BJ (cell line): ENCODE results near the gene MTOR. TPM values are rescaled to one million over a fixed set of nuclear protein-coding genes. Genes with fewer than 3 reads are reported as not detected.

Source experiments
- CTCF ChIA-PET: fragments of 350-600 bp; formaldehyde crosslinking; extraction: SDS; loops from one replicate; lab custom pipeline; 2021; ENCODE audit warnings: antibody characterized with exemption, inconsistent platforms; lab: Yijun Ruan, JAX
- POLR2A ChIA-PET: fragments of 300-600 bp; sonication (Branson Sonifier 250); formaldehyde crosslinking; extraction: SDS; loops from one replicate; lab custom pipeline; 2021; ENCODE audit warnings: antibody characterized with exemption; lab: Charles Lee
- DNase-seq: peaks from one replicate; pipeline ENCODE4 v3.0.0-alpha.2; 2011; ENCODE audit warnings: low read depth
- H3K27me3 ChIP-seq: 2 replicates; pipeline ENCODE4 v1.6.0; 2011; ENCODE audit warnings: low read length; ENCODE audit not compliant: control insufficient read depth, insufficient read depth
- H3K36me3 ChIP-seq: 2 replicates; pipeline ENCODE4 v1.5.1; 2011; ENCODE audit warnings: low read length; ENCODE audit not compliant: control insufficient read depth, insufficient read depth
- H3K4me3 ChIP-seq: 2 replicates; pipeline ENCODE4 v1.5.1; 2011; ENCODE audit warnings: low read depth, mild to moderate bottlenecking, control low read depth, low read length
- CTCF ChIP-seq: IDR thresholded peaks from 2 replicates; pipeline ENCODE4 v1.5.1; 2011; ENCODE audit warnings: low read depth, mild to moderate bottlenecking, control low read depth, inconsistent platforms, low read length, moderate library complexity; ENCODE audit not compliant: insufficient read depth
- polyA plus RNA-seq: library from polyadenylated mRNA; depleted of rRNA; stranded (reverse); fragments of >200 nt; gene quantifications from 2 replicates; pipeline ENCODE4 v1.2.3, GENCODE V29; 2011

The MTOR gene
- polyA plus RNA-seq, 1 experiment, result 31.6 TPM

GRCh38 chr1:11144570-11145256 lies 117.6 kb downstream of the MTOR start:
- no peaks in the 10 kb centered on the region for H3K27me3 ChIP-seq
- H3K4me3 ChIP-seq, result no peak overlapping the region
- POLR2A ChIA-PET, result no interaction called here
- H3K36me3 ChIP-seq, result peaks cover 7% of the 10 kb centered on the region
- no peak for DNase-seq
- TF ChIP-seq CTCF, result no peak
- CTCF ChIA-PET, result interaction anchor here (0.7 kb wide), 1 partner anchor 23 kb away, joined by 3 read pairs; no protein-coding TSS in a partner anchor

- DNase-seq, result no peak
- CTCF ChIA-PET, result interaction anchor here (0.7 kb wide), 1 partner anchor 22 kb away, joined by 3 read pairs; no protein-coding TSS in a partner anchor
- TF ChIP-seq CTCF, result no peak
- Histone ChIP-seq H3K4me3 (no peak overlapping the region), H3K27me3 (no peaks in the 10 kb centered on the region), H3K36me3 (peaks cover 7% of the 10 kb centered on the region)
- POLR2A ChIA-PET, result no interaction called here
Measured at GRCh38 chr1:11143907-11144306, 118.4 kb downstream of the MTOR start.

GRCh38 chr1:11143401-11143800 lies 119.0 kb downstream of the MTOR start:
- DNase-seq, result no peak
- Histone ChIP-seq H3K4me3 (no peak overlapping the region), H3K36me3 (peaks cover 7% of the 10 kb centered on the region), H3K27me3 (no peaks in the 10 kb centered on the region)
- ChIA-PET POLR2A (no interaction called here), CTCF (no interaction called here)
- no peak for TF ChIP-seq CTCF

- Histone ChIP-seq H3K4me3 (no peak overlapping the region), H3K36me3 (peaks cover 8% of the 10 kb centered on the region), H3K27me3 (no peaks in the 10 kb centered on the region)
- DNase-seq, result no peak
- no peak for TF ChIP-seq CTCF
- CTCF ChIA-PET, result no interaction called here
- POLR2A ChIA-PET, result no interaction called here
Measured at GRCh38 chr1:11142618-11143391, 119.5 kb downstream of the MTOR start.

GRCh38 chr1:11138952-11139351 lies 123.4 kb downstream of the MTOR start:
- H3K4me3 ChIP-seq, result no peak overlapping the region
- POLR2A ChIA-PET, result no interaction called here

More at GRCh38 chr1:11138952-11139351, 123.4 kb downstream of the MTOR start:
- TF ChIP-seq CTCF, result no peak
- no peaks in the 10 kb centered on the region for H3K27me3 ChIP-seq
- DNase-seq, result no peak
- H3K36me3 ChIP-seq, result peaks cover 5% of the 10 kb centered on the region
- CTCF ChIA-PET, result no interaction called here
